ENCODE measurements around the gene ZCCHC24. TPM values are rescaled to one million over a fixed set of nuclear protein-coding genes. Genes with fewer than 3 reads are reported as not detected.

Gene ZCCHC24
- total RNA-seq, 1 experiment from 2014 or later: 3.8 TPM

DNA sequence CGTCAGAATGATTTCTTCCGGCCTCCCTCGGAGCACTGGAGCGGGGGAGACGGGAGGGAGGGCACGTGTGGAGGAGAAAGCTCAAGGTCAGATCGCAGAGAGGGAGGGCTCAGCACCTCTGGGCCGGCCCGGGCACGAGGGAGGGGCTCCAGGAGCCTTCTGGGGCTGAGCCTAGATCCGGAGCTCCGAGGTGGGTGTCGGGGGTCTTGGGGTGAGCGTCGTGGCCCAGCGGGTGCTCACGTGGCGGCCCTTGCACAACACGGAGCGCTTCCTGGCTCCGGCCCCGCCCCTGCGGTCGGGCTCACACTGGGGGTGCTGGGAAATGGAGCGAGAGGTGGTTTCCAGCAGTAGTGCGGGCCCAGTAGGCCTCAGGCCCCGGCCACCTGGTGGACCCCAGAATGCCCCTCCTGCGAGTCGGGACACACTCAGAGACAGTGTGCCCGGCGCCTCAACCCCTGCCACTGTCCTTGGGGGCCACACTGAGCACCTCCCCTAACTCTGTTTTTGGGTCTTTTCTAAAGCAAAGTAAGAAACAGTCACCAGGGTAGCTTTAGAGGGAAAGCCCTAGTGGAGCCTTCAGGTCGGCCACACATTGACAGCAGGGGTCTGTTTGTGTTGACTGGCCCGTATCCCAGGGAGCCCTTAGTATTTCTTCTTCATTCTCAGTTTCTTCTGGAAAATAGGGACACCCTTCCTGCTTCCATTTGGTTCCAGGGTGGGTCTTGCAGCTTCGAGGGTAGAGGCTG is 97.4 kb downstream of the ZCCHC24 start:
- Histone ChIP-seq H3K27ac (ENCODE audit: insufficient read length, low read depth, low read length) (no peak overlapping the region), H3K14ac (ENCODE audit: insufficient read depth, low read length) (peak overlapping the region; percentile 89)

More for the DNA sequence above, 97.4 kb downstream of the ZCCHC24 start:
- WGBS (ENCODE audit: extremely low coverage, insufficient read length, low lambda C conversion rate): no CpG with 5 or more reads among the region's 34 CpGs
- Histone ChIP-seq H3K79me2 (ENCODE audit: insufficient read depth, low read length) (no peaks in the 10 kb centered on the region), H3K9ac (ENCODE audit: extremely low read depth, insufficient read length, low read length) (peak overlapping the region; percentile 57), H3K23ac (ENCODE audit: insufficient read length, low read depth, low read length) (no peak overlapping the region), H3K4me1 (ENCODE audit: insufficient read depth, low read length) (0 out of 2 replicates have a peak, but pooled peaks cover 5% of the 10 kb centered on the region), H2BK120ac (ENCODE audit: low read depth, low read length, poor library complexity, severe bottlenecking) (no peak overlapping the region), H3K4ac (ENCODE audit: low read depth, low read length) (no peak overlapping the region; the same call in 1 of the 2 replicates), H3T11ph (ENCODE audit: low read length) (no peak overlapping the region), H2AK5ac (ENCODE audit: insufficient read length, low read length) (no peak overlapping the region), H3K18ac (ENCODE audit: insufficient read length, low read depth, low read length) (peak overlapping the region; percentile 50), H3K56ac (ENCODE audit: insufficient read length, low read depth, low read length) (no peak overlapping the region), H4K20me1 (ENCODE audit: control insufficient read depth, insufficient read depth, insufficient read length) (no peaks in the 10 kb centered on the region), H2BK12ac (ENCODE audit: insufficient read length, low read depth, low read length) (no peak overlapping the region), H4K8ac (replicated peaks; ENCODE audit: insufficient read length, low read depth, low read length) (no peak overlapping the region), H2BK20ac (ENCODE audit: low read depth, low read length, poor library complexity, severe bottlenecking) (no peak overlapping the region), H2AFZ (ENCODE audit: low read length) (no peak overlapping the region), H3K27me3 (ENCODE audit: insufficient read depth, low read length) (no peaks in the 10 kb centered on the region), H4K5ac (ENCODE audit: insufficient read length, low read depth, low read length) (no peak overlapping the region), H2BK15ac (ENCODE audit: low read depth, low read length) (no peak overlapping the region), H2BK5ac (ENCODE audit: insufficient read length, low read length) (no peak overlapping the region), H3K23me2 (ENCODE audit: insufficient read length, low read depth, low read length, poor library complexity, severe bottlenecking) (peaks cover 5% of the 10 kb centered on the region), H3K79me1 (ENCODE audit: insufficient read depth, low read depth, low read length, poor library complexity, severe bottlenecking) (peaks cover 5% of the 10 kb centered on the region), H3K4me2 (ENCODE audit: insufficient read depth, insufficient read length, low read length) (peak overlapping the region; percentile 43), H4K91ac (ENCODE audit: insufficient read length, low read depth, low read length) (no peak overlapping the region), H3K9me3 (ENCODE audit: control insufficient read depth, low read depth, low read length) (no peaks in the 10 kb centered on the region)
- DNase-seq: peak; percentile 52
- TF ChIP-seq, protein P1, sequence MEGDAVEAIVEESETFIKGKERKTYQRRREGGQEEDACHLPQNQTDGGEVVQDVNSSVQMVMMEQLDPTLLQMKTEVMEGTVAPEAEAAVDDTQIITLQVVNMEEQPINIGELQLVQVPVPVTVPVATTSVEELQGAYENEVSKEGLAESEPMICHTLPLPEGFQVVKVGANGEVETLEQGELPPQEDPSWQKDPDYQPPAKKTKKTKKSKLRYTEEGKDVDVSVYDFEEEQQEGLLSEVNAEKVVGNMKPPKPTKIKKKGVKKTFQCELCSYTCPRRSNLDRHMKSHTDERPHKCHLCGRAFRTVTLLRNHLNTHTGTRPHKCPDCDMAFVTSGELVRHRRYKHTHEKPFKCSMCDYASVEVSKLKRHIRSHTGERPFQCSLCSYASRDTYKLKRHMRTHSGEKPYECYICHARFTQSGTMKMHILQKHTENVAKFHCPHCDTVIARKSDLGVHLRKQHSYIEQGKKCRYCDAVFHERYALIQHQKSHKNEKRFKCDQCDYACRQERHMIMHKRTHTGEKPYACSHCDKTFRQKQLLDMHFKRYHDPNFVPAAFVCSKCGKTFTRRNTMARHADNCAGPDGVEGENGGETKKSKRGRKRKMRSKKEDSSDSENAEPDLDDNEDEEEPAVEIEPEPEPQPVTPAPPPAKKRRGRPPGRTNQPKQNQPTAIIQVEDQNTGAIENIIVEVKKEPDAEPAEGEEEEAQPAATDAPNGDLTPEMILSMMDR (conservative IDR thresholded peaks at IDR 0.05): no peak
- Mint-ChIP-seq H3K9me3 (no peaks in the 10 kb centered on the region), H3K4me1 (peaks cover 8 to 23% of the 10 kb centered on the region in 2 experiments), H3K36me3 (ENCODE audit: insufficient read depth in 1 of 3, low read depth in 3 of 3) (peaks cover 18 to 44% (median 40%) of the 10 kb centered on the region in 3 experiments; a peak in 6 of 7 replicates), H3K4me3 (peak overlapping the region; percentile 76 to 87), H3K27me3 (ENCODE audit: low read depth) (peaks cover 8% of the 10 kb centered on the region), H3K27ac (no peak overlapping the region)
